ENCODE results near the gene AKT2. TPM values are rescaled to one million over a fixed set of nuclear protein-coding genes. Genes with fewer than 3 reads are reported as not detected.

The AKT2 gene
- polyA plus RNA-seq, 1 donor from 2014 or later = 131 TPM

DNA sequence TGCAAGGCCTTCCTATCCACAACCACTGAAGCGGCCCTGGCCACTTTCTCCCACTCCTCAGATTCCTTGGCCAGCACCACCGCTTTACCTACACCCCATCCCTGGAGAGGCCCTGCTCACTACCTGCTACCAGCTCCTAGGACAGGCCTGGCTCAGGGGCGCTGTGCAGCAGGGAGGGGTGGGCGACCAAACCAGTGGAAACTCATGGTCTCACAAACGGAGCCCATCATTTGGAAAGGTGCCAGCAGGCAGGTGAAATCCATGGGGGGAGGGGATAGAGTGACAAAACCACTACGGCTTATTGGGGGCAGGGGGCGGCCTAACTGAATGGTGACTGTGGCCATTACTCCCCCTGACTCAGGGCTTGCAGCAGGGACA is 35.4 kb upstream of the AKT2 start:
- TF ChIP-seq POLR2AphosphoS5 (IDR thresholded peaks at IDR 0.05) (no peak), CTCF (IDR thresholded peaks at IDR 0.05; ENCODE audit: poor library complexity, severe bottlenecking) (no peak), RAD21 (conservative IDR thresholded peaks at IDR 0.05) (no peak), SMC3 (conservative IDR thresholded peaks at IDR 0.05; ENCODE audit: poor library complexity) (no peak), EP300 (conservative IDR thresholded peaks at IDR 0.05; ENCODE audit: poor library complexity, severe bottlenecking) (no peak), EZH2 (IDR thresholded peaks at IDR 0.05; ENCODE audit: borderline replicate concordance, insufficient read depth, low read length, poor library complexity, severe bottlenecking) (no peak), REST (IDR thresholded peaks at IDR 0.05; ENCODE audit: borderline replicate concordance) (no peak), MXI1 (conservative IDR thresholded peaks at IDR 0.05; ENCODE audit: poor library complexity, severe bottlenecking) (no peak), TAF1 (IDR thresholded peaks at IDR 0.05; ENCODE audit: low read depth) (no peak)

GRCh38 chr19:40317338-40317737 is 32.2 kb upstream of the AKT2 start:
- Histone ChIP-seq H3K9ac (ENCODE audit: low read length) (no peak overlapping the region), H3K9me3 (ENCODE audit: low read length) (no peaks in the 10 kb centered on the region), H3K36me3 (ENCODE audit: insufficient read depth, low read length) (no peaks in the 10 kb centered on the region), H3K27ac (ENCODE audit: low read length) (no peak overlapping the region), H2AFZ (ENCODE audit: low read depth, low read length) (no peak overlapping the region), H3K9me2 (ENCODE audit: insufficient read depth, low read length) (no peaks in the 10 kb centered on the region), H3K79me2 (replicated peaks; ENCODE audit: insufficient read depth, low read length) (no peaks in the 10 kb centered on the region), H3F3A (ENCODE audit: insufficient read depth, low read length, poor library complexity, severe bottlenecking) (no peaks in the 10 kb centered on the region), H4K20me1 (ENCODE audit: insufficient read depth) (no peaks in the 10 kb centered on the region), H3K4me2 (ENCODE audit: low read length) (no peak overlapping the region), H3K4me3 (ENCODE audit: low read length) (no peak overlapping the region), H3K27me3 (ENCODE audit: insufficient read depth, low read depth, low read length) (no peaks in the 10 kb centered on the region)
- TF ChIP-seq EP300 (conservative IDR thresholded peaks at IDR 0.05; ENCODE audit: poor library complexity, severe bottlenecking) (no peak), CTCF (IDR thresholded peaks at IDR 0.05; ENCODE audit: poor library complexity, severe bottlenecking) (no peak), EZH2 (IDR thresholded peaks at IDR 0.05; ENCODE audit: borderline replicate concordance, insufficient read depth, low read length, poor library complexity, severe bottlenecking) (no peak), MXI1 (conservative IDR thresholded peaks at IDR 0.05; ENCODE audit: poor library complexity, severe bottlenecking) (no peak), REST (IDR thresholded peaks at IDR 0.05; ENCODE audit: borderline replicate concordance) (no peak), TAF1 (IDR thresholded peaks at IDR 0.05; ENCODE audit: low read depth) (no peak), SMC3 (conservative IDR thresholded peaks at IDR 0.05; ENCODE audit: poor library complexity) (no peak), POLR2AphosphoS5 (IDR thresholded peaks at IDR 0.05) (no peak), RAD21 (conservative IDR thresholded peaks at IDR 0.05) (no peak)

More for the DNA sequence above, 35.4 kb upstream of the AKT2 start:
- Histone ChIP-seq H2AFZ (ENCODE audit: low read depth, low read length) (no peak overlapping the region), H3K27me3 (ENCODE audit: insufficient read depth, low read depth, low read length) (no peaks in the 10 kb centered on the region), H3K9me3 (ENCODE audit: low read length) (no peaks in the 10 kb centered on the region), H3K27ac (ENCODE audit: low read length) (no peak overlapping the region), H3K4me3 (ENCODE audit: low read length) (no peak overlapping the region), H3K4me2 (ENCODE audit: low read length) (no peak overlapping the region), H3K9ac (ENCODE audit: low read length) (no peak overlapping the region), H3K36me3 (ENCODE audit: insufficient read depth, low read length) (no peaks in the 10 kb centered on the region), H3K9me2 (ENCODE audit: insufficient read depth, low read length) (no peaks in the 10 kb centered on the region), H3F3A (ENCODE audit: insufficient read depth, low read length, poor library complexity, severe bottlenecking) (no peaks in the 10 kb centered on the region), H3K79me2 (replicated peaks; ENCODE audit: insufficient read depth, low read length) (no peaks in the 10 kb centered on the region), H4K20me1 (ENCODE audit: insufficient read depth) (no peaks in the 10 kb centered on the region)

All from neural cell (in vitro differentiated cells).